Measurements from ENCODE around the gene CDV3.

The CDV3 gene

GRCh38 chr3:133547432-133548041, 25.9 kb upstream of the CDV3 start:
- CTCF ChIA-PET, result interaction anchor here (1.3 kb wide), 1 partner anchor 11 kb away, joined by 3 read pairs; no protein-coding TSS in a partner anchor
- H3K4me1 ChIP-seq (ENCODE audit: control insufficient read depth, insufficient read depth, low read length), result no peaks in the 10 kb centered on the region; the same call in 1 of the 2 replicates
- POLR2A ChIA-PET, result interaction anchor here (1.4 to 1.5 kb wide), 2 partner anchors 26 to 27 kb away, joined by 4 to 6 read pairs; partner anchors contain the start of gene CDV3

More at GRCh38 chr3:133547432-133548041, 25.9 kb upstream of the CDV3 start:
- H3K27ac ChIP-seq (ENCODE audit: extremely low read depth, low read depth, low read length), result no peak overlapping the region
- H3K36me3 ChIP-seq (ENCODE audit: control insufficient read depth in 2 of 2, insufficient read depth in 1 of 2, low read length in 2 of 2), result no peaks in the 10 kb centered on the region
- no peak overlapping the region for H3K4me3 ChIP-seq (ENCODE audit: low read depth, low read length)
- no peaks in the 10 kb centered on the region for H3K9me3 ChIP-seq (ENCODE audit: control insufficient read depth, insufficient read depth, low read depth, low read length)
- TF ChIP-seq SCRT1 (tag by site-specific recombination; IDR thresholded peaks at IDR 0.05; ENCODE audit: borderline replicate concordance) (no peak), KLF10 (tag by site-specific recombination; IDR thresholded peaks at IDR 0.05) (no peak), PRDM2 (tag by site-specific recombination; IDR thresholded peaks at IDR 0.05; ENCODE audit: borderline replicate concordance) (no peak), REST (tag by site-specific recombination; IDR thresholded peaks at IDR 0.05) (no peak), ATF2 (tag by site-specific recombination; IDR thresholded peaks at IDR 0.05; ENCODE audit: low read depth) (no peak), ZBTB8A (tag by site-specific recombination; IDR thresholded peaks at IDR 0.05) (no peak), ZBTB6 (tag by site-specific recombination; IDR thresholded peaks at IDR 0.05) (no peak), SP3 (tag by site-specific recombination; IDR thresholded peaks at IDR 0.05) (no peak)

All from HEK293 (cell line).